ENCODE measurements around the gene PSEN1.

PSEN1 gene

GRCh38 chr14:73208846-73209245, 72.5 kb downstream of the PSEN1 start:
- no peak for TF ChIP-seq CTCF (IDR thresholded peaks at IDR 0.05; ENCODE audit: low read depth, low read length, missing control alignments)
- H3K4me3 ChIP-seq (replicated peaks; ENCODE audit: low read depth, low read length): no peak overlapping the region
- DNase-seq (ENCODE audit: extremely low read depth, low read depth): no peak

GRCh38 chr14:73209953-73210352, 73.6 kb downstream of the PSEN1 start:
- no peak overlapping the region for H3K4me3 ChIP-seq (replicated peaks; ENCODE audit: low read depth, low read length)

GRCh38 chr14:73211251-73212040, 75.1 kb downstream of the PSEN1 start:
- DNase-seq (ENCODE audit: extremely low read depth, low read depth): no peak
- no peak for TF ChIP-seq CTCF (IDR thresholded peaks at IDR 0.05; ENCODE audit: low read depth, low read length, missing control alignments)
- no peak overlapping the region for H3K4me3 ChIP-seq (replicated peaks; ENCODE audit: low read depth, low read length)

More at GRCh38 chr14:73209953-73210352, 73.6 kb downstream of the PSEN1 start:
- DNase-seq (ENCODE audit: extremely low read depth, low read depth): no peak
- TF ChIP-seq CTCF (IDR thresholded peaks at IDR 0.05; ENCODE audit: low read depth, low read length, missing control alignments): no peak

GRCh38 chr14:73216030-73216429, 79.7 kb downstream of the PSEN1 start:
- TF ChIP-seq CTCF (IDR thresholded peaks at IDR 0.05; ENCODE audit: low read depth, low read length, missing control alignments): no peak
- no peak overlapping the region for H3K4me3 ChIP-seq (replicated peaks; ENCODE audit: low read depth, low read length)
- no peak for DNase-seq (ENCODE audit: extremely low read depth, low read depth)

- no peak overlapping the region for H3K4me3 ChIP-seq (replicated peaks; ENCODE audit: low read depth, low read length)
- TF ChIP-seq CTCF (IDR thresholded peaks at IDR 0.05; ENCODE audit: low read depth, low read length, missing control alignments): no peak
- no peak for DNase-seq (ENCODE audit: extremely low read depth, low read depth)
Measured at GRCh38 chr14:73217411-73217810, 81.1 kb downstream of the PSEN1 start.

GRCh38 chr14:73220061-73220460, 83.8 kb downstream of the PSEN1 start:
- H3K4me3 ChIP-seq (replicated peaks; ENCODE audit: low read depth, low read length): no peak overlapping the region
- no peak for TF ChIP-seq CTCF (IDR thresholded peaks at IDR 0.05; ENCODE audit: low read depth, low read length, missing control alignments)
- no peak for DNase-seq (ENCODE audit: extremely low read depth, low read depth)

- TF ChIP-seq CTCF (IDR thresholded peaks at IDR 0.05; ENCODE audit: low read depth, low read length, missing control alignments): no peak
- DNase-seq (ENCODE audit: extremely low read depth, low read depth): no peak
- H3K4me3 ChIP-seq (replicated peaks; ENCODE audit: low read depth, low read length): no peak overlapping the region
Measured at GRCh38 chr14:73220634-73221033, 84.3 kb downstream of the PSEN1 start.

Measured in HFF-Myc (cell line).